ENCODE measurements around the gene HMSD.

DNA sequence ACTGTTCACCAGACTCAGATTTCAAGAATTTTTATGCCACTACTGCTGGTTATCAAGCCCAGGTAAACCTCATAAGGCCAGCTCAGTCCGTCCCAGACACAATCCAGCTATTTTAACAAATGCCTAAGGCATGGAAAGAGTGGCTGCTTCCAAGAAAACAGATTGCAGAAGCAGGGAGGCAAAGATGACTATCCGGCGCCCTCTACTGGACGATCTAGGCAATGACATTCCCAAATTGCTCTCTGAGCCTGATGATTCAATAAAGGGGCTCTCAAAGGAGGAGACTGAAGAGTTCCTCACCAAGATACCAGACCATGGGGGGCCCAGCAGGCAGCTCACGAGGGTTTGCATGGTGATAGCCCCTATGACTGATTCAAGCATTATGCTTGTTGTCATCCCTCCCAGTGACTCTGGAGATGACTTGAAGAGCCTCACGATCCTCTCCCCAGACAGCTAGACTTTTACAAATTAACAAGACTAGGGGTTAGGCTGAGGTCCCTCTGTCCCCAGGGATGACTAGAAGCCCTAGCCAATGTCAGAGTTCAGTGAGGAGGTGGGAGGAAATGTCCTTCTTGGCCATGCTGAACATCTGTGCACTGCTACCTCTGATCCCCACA, 45.8 kb downstream of the HMSD start:
- no peak for TF ChIP-seq POLR2A (IDR thresholded peaks at IDR 0.05)
- TF ChIP-seq, protein P1, sequence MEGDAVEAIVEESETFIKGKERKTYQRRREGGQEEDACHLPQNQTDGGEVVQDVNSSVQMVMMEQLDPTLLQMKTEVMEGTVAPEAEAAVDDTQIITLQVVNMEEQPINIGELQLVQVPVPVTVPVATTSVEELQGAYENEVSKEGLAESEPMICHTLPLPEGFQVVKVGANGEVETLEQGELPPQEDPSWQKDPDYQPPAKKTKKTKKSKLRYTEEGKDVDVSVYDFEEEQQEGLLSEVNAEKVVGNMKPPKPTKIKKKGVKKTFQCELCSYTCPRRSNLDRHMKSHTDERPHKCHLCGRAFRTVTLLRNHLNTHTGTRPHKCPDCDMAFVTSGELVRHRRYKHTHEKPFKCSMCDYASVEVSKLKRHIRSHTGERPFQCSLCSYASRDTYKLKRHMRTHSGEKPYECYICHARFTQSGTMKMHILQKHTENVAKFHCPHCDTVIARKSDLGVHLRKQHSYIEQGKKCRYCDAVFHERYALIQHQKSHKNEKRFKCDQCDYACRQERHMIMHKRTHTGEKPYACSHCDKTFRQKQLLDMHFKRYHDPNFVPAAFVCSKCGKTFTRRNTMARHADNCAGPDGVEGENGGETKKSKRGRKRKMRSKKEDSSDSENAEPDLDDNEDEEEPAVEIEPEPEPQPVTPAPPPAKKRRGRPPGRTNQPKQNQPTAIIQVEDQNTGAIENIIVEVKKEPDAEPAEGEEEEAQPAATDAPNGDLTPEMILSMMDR (IDR thresholded peaks at IDR 0.05): peak; percentile 58 to 89 (median 77)

All from upper lobe of left lung (tissue), 4 donors.